SK-N-SH treated with all-trans-retinoic acid at 6 μM for 48 hours (cell line): ENCODE data around the gene TNNC2.

Experiments used
- ARNTL ChIP-seq: fragments of 450-650 bp; formaldehyde crosslinking; IDR thresholded peaks from 2 replicates; pipeline ENCODE4 v1.5.0; 2020; ENCODE audit warnings: low read depth, mild to moderate bottlenecking, moderate library complexity, borderline replicate concordance
- OSR1 ChIP-seq: fragments of 250-450 bp; sonication (Bioruptor Pico); IDR thresholded peaks from 2 replicates; pipeline ENCODE4 v1.8.0; 2022; ENCODE audit warnings: moderate library complexity, mild to moderate bottlenecking, inconsistent platforms
- PPARA ChIP-seq: fragments of 250-450 bp; sonication (Bioruptor Pico); IDR thresholded peaks from 2 replicates; pipeline ENCODE4 v1.5.0; 2020; ENCODE audit warnings: mild to moderate bottlenecking, borderline replicate concordance
- RARB ChIP-seq: fragments of 250-450 bp; sonication (Bioruptor Pico); IDR thresholded peaks from 2 replicates; pipeline ENCODE4 v1.8.0; 2021; ENCODE audit warnings: mild to moderate bottlenecking, moderate library complexity
- TOX ChIP-seq: fragments of 250-450 bp; sonication (Bioruptor Pico); IDR thresholded peaks from 2 replicates; pipeline ENCODE4 v1.8.0; 2021; ENCODE audit warnings: mild to moderate bottlenecking, moderate library complexity, borderline replicate concordance
- ZC3H10 ChIP-seq: fragments of 250-450 bp; sonication (Bioruptor Pico); IDR thresholded peaks from 2 replicates; pipeline ENCODE4 v1.5.1; 2021; ENCODE audit warnings: mild to moderate bottlenecking, moderate library complexity
- ZFP3 ChIP-seq: fragments of 250-450 bp; sonication (Bioruptor Pico); IDR thresholded peaks from 2 replicates; pipeline ENCODE4 v1.5.0; 2020; ENCODE audit warnings: mild to moderate bottlenecking, moderate library complexity
- ZFP30 ChIP-seq: fragments of 450-650 bp; formaldehyde crosslinking; IDR thresholded peaks from 2 replicates; pipeline ENCODE4 v1.5.0; 2022; ENCODE audit warnings: mild to moderate bottlenecking, moderate library complexity
- TF ChIP-seq, protein P1 (sequence below): fragments of 250-450 bp; sonication (Bioruptor Pico); IDR thresholded peaks from 2 replicates; pipeline ENCODE4 v1.5.0; 2020; ENCODE audit warnings: mild to moderate bottlenecking, moderate library complexity

DNA sequence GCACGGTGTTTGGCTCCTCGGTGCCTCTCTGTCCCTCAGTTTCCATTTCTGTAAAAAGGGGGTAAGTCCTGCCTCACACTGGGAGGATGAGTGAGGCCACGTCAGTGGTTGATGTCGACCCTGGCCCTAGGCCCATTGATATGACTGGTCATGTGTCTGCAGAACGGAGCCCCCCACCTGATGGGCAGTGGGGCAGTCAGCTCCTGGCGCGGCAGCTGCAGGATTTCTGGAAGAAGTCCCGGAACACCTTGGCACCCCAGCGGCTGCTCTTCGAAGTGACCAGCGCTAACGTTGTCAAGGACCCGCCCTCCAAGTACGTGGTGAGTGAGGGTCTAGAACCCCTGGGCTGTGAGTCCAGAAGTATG is 7.7 kb upstream of the TNNC2 start:
- TF ChIP-seq ZFP30 (CRISPR knock-in tag) (no peak), RARB (CRISPR knock-in tag) (no peak), OSR1 (CRISPR knock-in tag) (no peak), ZFP3 (no peak), PPARA (CRISPR knock-in tag) (no peak), ZC3H10 (CRISPR knock-in tag) (no peak), ARNTL (CRISPR knock-in tag) (no peak), TOX (no peak)
- TF ChIP-seq, protein P1, sequence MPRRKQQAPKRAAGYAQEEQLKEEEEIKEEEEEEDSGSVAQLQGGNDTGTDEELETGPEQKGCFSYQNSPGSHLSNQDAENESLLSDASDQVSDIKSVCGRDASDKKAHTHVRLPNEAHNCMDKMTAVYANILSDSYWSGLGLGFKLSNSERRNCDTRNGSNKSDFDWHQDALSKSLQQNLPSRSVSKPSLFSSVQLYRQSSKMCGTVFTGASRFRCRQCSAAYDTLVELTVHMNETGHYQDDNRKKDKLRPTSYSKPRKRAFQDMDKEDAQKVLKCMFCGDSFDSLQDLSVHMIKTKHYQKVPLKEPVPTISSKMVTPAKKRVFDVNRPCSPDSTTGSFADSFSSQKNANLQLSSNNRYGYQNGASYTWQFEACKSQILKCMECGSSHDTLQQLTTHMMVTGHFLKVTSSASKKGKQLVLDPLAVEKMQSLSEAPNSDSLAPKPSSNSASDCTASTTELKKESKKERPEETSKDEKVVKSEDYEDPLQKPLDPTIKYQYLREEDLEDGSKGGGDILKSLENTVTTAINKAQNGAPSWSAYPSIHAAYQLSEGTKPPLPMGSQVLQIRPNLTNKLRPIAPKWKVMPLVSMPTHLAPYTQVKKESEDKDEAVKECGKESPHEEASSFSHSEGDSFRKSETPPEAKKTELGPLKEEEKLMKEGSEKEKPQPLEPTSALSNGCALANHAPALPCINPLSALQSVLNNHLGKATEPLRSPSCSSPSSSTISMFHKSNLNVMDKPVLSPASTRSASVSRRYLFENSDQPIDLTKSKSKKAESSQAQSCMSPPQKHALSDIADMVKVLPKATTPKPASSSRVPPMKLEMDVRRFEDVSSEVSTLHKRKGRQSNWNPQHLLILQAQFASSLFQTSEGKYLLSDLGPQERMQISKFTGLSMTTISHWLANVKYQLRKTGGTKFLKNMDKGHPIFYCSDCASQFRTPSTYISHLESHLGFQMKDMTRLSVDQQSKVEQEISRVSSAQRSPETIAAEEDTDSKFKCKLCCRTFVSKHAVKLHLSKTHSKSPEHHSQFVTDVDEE: no peak
